NB4 (cell line): Measurements from ENCODE around the gene RAMP3.

Source experiments
- DNase-seq: peaks from one replicate; pipeline ENCODE4 v3.0.0; 2010; ENCODE audit warnings: low read depth
- H3K4me3 ChIP-seq: one replicate; pipeline ENCODE4 v1.5.1; 2011; ENCODE audit warnings: mild to moderate bottlenecking, low read depth, low read length, moderate library complexity
- CTCF ChIP-seq: IDR thresholded peaks from one replicate; pipeline ENCODE4 v1.5.1; 2012; ENCODE audit warnings: low read depth, low read length
- MAX ChIP-seq: IDR thresholded peaks from 2 replicates; pipeline ENCODE4 v1.6.1; 2011; ENCODE audit warnings: low read depth, low read length
- MYC ChIP-seq: IDR thresholded peaks from 2 replicates; pipeline ENCODE4 v1.6.1; 2011; ENCODE audit warnings: low read depth, low read length
- POLR2A ChIP-seq: IDR thresholded peaks from 2 replicates; pipeline ENCODE4 v1.6.1; 2011; ENCODE audit warnings: mild to moderate bottlenecking; ENCODE audit not compliant: insufficient read length; ENCODE audit errors: extremely low read depth

Gene RAMP3

GRCh38 chr7:45129906-45130305 lies 27.7 kb upstream of the RAMP3 start:
- no peak for DNase-seq
- H3K4me3 ChIP-seq: no peak overlapping the region

GRCh38 chr7:45130910-45131309 lies 26.7 kb upstream of the RAMP3 start:
- TF ChIP-seq CTCF (no peak), MYC (no peak), POLR2A (no peak), MAX (no peak)
- H3K4me3 ChIP-seq: no peak overlapping the region

More at GRCh38 chr7:45129906-45130305, 27.7 kb upstream of the RAMP3 start:
- no peak for TF ChIP-seq MAX
- no peak for TF ChIP-seq MYC
- no peak for TF ChIP-seq CTCF

GRCh38 chr7:45131891-45132290 lies 25.7 kb upstream of the RAMP3 start:
- no peak overlapping the region for H3K4me3 ChIP-seq
- DNase-seq: no peak
- TF ChIP-seq MYC (no peak), MAX (no peak), POLR2A (no peak), CTCF (no peak)

More at GRCh38 chr7:45130910-45131309, 26.7 kb upstream of the RAMP3 start:
- DNase-seq: no peak

- H3K4me3 ChIP-seq: no peak overlapping the region
- DNase-seq: no peak
- no peak for TF ChIP-seq MAX
- no peak for TF ChIP-seq POLR2A
- TF ChIP-seq MYC: no peak
- no peak for TF ChIP-seq CTCF
Measured at GRCh38 chr7:45132708-45133320, 24.8 kb upstream of the RAMP3 start.

- DNase-seq: no peak
- no peak overlapping the region for H3K4me3 ChIP-seq
- no peak for TF ChIP-seq MYC
- TF ChIP-seq CTCF: no peak
- no peak for TF ChIP-seq POLR2A
- no peak for TF ChIP-seq MAX
Measured at GRCh38 chr7:45133352-45133751, 24.2 kb upstream of the RAMP3 start.

GRCh38 chr7:45133877-45134276 lies 23.7 kb upstream of the RAMP3 start:
- TF ChIP-seq CTCF (no peak), POLR2A (no peak), MAX (no peak), MYC (no peak)
- DNase-seq: no peak
- H3K4me3 ChIP-seq: no peak overlapping the region
